ENCODE results near the gene SRM. TPM values are rescaled to one million over a fixed set of nuclear protein-coding genes. Genes with fewer than 3 reads are reported as not detected.

SRM gene
- total RNA-seq, 4 donors from 2014 or later: 40.8 to 69.7 (median 48.8) TPM

DNA sequence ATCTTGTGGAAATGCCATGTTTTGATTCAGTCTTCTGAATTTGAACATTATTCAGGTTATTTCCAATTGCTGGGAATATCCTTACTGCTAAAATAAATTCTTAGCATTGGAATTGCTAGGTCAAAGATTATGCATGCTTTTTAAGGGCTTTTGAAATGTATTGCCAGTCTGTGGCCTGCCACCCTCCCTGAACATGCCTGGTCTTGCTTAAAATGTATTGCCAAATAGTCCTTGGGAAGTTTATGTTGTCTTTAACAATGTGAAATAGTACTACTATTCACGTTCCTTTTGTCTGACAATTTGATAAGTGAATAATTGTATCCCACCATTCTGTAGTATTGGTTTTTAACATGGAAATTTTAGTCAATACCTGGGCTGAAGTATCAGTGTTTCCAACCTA is 33.8 kb downstream of the SRM start:
- no peak overlapping the region for H3K4me3 ChIP-seq
- H3K9me3 ChIP-seq: no peaks in the 10 kb centered on the region
- H3K4me1 ChIP-seq: peaks cover 0 to 3% (median 0%) of the 10 kb centered on the region in 4 donors
- DNase-seq (ENCODE audit: extremely low spot score): no peak
- intact Hi-C loops (cut with DNase I): no loop called here
- WGBS: 76% methylated on average over 1 of the region's 1 CpG
- H3K36me3 ChIP-seq: peaks cover 46 to 90% (median 79%) of the 10 kb centered on the region in 4 donors
- TF ChIP-seq POLR2A (IDR thresholded peaks at IDR 0.05; ENCODE audit: low read depth): no peak
- TF ChIP-seq, protein P1, sequence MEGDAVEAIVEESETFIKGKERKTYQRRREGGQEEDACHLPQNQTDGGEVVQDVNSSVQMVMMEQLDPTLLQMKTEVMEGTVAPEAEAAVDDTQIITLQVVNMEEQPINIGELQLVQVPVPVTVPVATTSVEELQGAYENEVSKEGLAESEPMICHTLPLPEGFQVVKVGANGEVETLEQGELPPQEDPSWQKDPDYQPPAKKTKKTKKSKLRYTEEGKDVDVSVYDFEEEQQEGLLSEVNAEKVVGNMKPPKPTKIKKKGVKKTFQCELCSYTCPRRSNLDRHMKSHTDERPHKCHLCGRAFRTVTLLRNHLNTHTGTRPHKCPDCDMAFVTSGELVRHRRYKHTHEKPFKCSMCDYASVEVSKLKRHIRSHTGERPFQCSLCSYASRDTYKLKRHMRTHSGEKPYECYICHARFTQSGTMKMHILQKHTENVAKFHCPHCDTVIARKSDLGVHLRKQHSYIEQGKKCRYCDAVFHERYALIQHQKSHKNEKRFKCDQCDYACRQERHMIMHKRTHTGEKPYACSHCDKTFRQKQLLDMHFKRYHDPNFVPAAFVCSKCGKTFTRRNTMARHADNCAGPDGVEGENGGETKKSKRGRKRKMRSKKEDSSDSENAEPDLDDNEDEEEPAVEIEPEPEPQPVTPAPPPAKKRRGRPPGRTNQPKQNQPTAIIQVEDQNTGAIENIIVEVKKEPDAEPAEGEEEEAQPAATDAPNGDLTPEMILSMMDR (IDR thresholded peaks at IDR 0.05): no peak
- TF ChIP-seq POLR2AphosphoS5 (IDR thresholded peaks at IDR 0.05): no peak
- TF ChIP-seq EP300 (IDR thresholded peaks at IDR 0.05): no peak
- no peak overlapping the region for H3K27ac ChIP-seq (replicated peaks in 1 of 4)
- H3K27me3 ChIP-seq: no peaks in the 10 kb centered on the region

DNA sequence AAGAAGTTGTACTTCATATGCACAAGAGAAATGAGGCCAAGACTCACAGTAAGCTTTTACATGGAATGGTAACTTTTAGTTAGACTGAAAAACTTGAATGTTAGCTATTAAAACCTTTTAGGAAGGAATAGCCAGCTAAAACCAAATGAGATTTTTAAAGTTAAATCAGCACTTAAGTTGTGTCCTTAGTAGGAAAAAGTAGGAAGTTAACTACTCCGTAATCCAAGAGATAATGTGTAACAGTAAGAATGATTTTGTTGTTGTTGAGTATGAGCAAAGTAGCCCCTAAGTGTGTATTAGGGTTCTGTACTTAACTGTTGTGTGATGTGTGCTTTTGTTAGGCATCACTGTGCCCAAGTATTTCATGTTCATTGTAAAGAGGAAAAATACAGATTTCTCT is 34.2 kb downstream of the SRM start:
- Histone ChIP-seq H3K4me3 (no peak overlapping the region), H3K27ac (replicated peaks in 1 of 4) (no peak overlapping the region), H3K36me3 (peaks cover 50 to 90% (median 80%) of the 10 kb centered on the region in 4 donors), H3K27me3 (no peaks in the 10 kb centered on the region), H3K9me3 (no peaks in the 10 kb centered on the region), H3K4me1 (peaks cover 0 to 3% (median 0%) of the 10 kb centered on the region in 4 donors)
- DNase-seq (ENCODE audit: extremely low spot score): no peak
- TF ChIP-seq POLR2AphosphoS5 (IDR thresholded peaks at IDR 0.05) (no peak), EP300 (IDR thresholded peaks at IDR 0.05) (no peak), POLR2A (IDR thresholded peaks at IDR 0.05; ENCODE audit: low read depth) (no peak)
- TF ChIP-seq, protein P1 (IDR thresholded peaks at IDR 0.05): no peak
- intact Hi-C loops (cut with DNase I): no loop called here
- WGBS: 71% methylated on average over 1 of the region's 1 CpG

- H3K4me1 ChIP-seq: peaks cover 0 to 3% (median 0%) of the 10 kb centered on the region in 4 donors
- intact Hi-C loops (cut with DNase I): no loop called here
- peaks cover 58 to 90% (median 81%) of the 10 kb centered on the region in 4 donors for H3K36me3 ChIP-seq
Measured at GRCh38 chr1:11024874-11025203, 35.0 kb downstream of the SRM start.

DNA sequence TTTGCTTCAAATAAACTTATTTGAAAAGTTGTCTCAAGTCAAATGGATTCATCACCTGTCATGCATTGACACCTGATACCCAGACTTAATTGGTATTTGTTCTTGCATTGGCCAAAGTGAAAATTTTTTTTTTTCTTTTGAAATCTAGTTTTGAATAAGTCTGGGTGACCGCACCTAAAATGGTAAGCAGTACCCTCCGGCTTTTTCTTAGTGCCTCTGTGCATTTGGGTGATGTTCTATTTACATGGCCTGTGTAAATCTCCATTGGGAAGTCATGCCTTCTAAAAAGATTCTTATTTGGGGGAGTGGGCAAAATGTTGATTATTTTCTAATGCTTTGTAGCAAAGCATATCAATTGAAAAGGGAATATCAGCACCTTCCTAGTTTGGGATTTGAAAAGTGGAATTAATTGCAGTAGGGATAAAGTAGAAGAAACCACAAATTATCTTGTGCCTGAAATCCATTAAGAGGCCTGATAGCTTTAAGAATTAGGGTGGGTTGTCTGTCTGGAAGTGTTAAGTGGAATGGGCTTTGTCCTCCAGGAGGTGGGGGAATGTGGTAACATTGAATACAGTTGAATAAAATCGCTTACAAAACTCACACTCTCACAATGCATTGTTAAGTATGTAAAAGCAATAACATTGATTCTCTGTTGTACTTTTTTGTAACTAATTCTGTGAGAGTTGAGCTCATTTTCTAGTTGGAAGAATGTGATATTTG is 35.5 kb downstream of the SRM start:
- Histone ChIP-seq H3K36me3 (peaks cover 63 to 91% (median 83%) of the 10 kb centered on the region in 4 donors), H3K4me1 (peaks cover 0 to 8% (median 0%) of the 10 kb centered on the region in 4 donors), H3K27me3 (no peaks in the 10 kb centered on the region), H3K9me3 (no peaks in the 10 kb centered on the region), H3K4me3 (no peak overlapping the region), H3K27ac (replicated peaks in 1 of 4) (no peak overlapping the region)
- intact Hi-C loops (cut with DNase I): no loop called here
- 93% methylated on average over 3 of the region's 3 CpGs for whole genome bisulfite sequencing
- TF ChIP-seq EP300 (IDR thresholded peaks at IDR 0.05): no peak
- TF ChIP-seq, protein P1 (IDR thresholded peaks at IDR 0.05): no peak
- no peak for TF ChIP-seq POLR2AphosphoS5 (IDR thresholded peaks at IDR 0.05)
- TF ChIP-seq POLR2A (IDR thresholded peaks at IDR 0.05; ENCODE audit: low read depth): no peak
- DNase-seq (ENCODE audit: extremely low spot score): no peak

More at GRCh38 chr1:11024874-11025203, 35.0 kb downstream of the SRM start:
- no peak for DNase-seq (ENCODE audit: extremely low spot score)
- H3K4me3 ChIP-seq: no peak overlapping the region
- no peaks in the 10 kb centered on the region for H3K9me3 ChIP-seq
- TF ChIP-seq POLR2AphosphoS5 (IDR thresholded peaks at IDR 0.05) (no peak), EP300 (IDR thresholded peaks at IDR 0.05) (no peak), POLR2A (IDR thresholded peaks at IDR 0.05; ENCODE audit: low read depth) (no peak)
- TF ChIP-seq, protein P1 (IDR thresholded peaks at IDR 0.05): no peak
- no peak overlapping the region for H3K27ac ChIP-seq (replicated peaks in 1 of 4)
- no peaks in the 10 kb centered on the region for H3K27me3 ChIP-seq
- WGBS: 71% methylated on average over 2 of the region's 2 CpGs

All from esophagus muscularis mucosa (tissue), 4 donors.